HG03457 (cell line): ENCODE measurements around the gene SNRPD2.
"Not testable (repeated sequence)": the region's sequence is repeated elsewhere in the genome, so short reads cannot be mapped to it uniquely, and the experiment has no call there.

ENCODE experiments used
- ATAC-seq: cut with Tn5 transposase; IDR thresholded peaks from one replicate; pipeline ENCODE4 v1.9.1; 2021; ENCODE audit warnings: moderate number of reproducible peaks; ENCODE audit not compliant: unreplicated experiment

SNRPD2 gene

DNA sequence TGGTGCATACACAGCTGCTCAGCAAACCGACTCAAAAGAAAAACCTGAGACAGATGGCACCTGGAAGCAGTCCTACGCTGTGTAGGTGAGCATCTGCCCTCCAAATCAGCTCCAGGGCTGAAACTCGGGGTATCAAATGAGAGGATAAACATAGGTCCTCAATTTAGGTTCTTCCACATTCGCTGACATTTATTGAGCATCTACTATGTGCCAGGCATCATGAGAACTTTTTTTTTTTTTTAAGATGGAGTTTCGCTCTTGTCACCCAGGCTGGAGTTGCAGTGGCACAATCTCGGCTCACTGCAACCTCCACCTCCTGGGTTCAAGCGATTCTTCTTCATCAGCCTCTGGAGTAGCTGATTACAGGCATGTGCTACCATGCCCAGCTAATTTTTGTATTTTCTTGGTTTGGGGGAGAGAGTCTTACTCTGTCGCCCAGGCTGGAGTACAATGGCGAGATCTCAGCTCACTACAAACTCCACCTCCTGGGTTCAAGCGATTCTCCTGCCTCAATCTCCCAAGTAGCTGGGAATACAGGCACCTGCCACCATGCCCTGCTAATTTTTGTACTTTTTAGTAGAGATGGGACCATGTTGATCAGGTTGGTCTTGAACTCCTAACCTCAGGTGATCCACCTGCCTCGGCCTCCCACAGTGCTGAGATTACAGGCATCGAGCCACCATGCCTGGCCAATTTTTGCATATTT is 14.1 kb upstream of the SNRPD2 start:
- ATAC-seq, result no peak

DNA sequence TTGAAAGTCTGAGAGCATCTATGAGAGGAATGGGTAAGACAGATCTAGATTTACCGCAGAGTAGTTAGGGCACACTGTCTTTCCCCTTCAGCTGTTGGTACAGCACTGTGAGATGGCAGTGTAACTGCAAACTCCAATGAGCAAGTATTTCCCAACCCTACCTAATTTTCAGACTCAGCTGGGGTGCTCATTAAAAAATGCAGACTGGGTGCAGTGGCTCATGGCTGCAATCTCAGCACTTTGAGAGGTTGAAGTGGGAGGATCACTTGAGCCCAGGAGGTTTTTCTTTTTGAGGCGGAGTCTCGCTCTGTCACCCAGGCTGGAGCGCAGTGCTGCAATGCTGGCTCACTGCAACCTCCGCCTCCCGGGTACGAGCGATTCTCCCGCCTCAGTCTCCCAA is 13.4 kb upstream of the SNRPD2 start:
- no peak for ATAC-seq

DNA sequence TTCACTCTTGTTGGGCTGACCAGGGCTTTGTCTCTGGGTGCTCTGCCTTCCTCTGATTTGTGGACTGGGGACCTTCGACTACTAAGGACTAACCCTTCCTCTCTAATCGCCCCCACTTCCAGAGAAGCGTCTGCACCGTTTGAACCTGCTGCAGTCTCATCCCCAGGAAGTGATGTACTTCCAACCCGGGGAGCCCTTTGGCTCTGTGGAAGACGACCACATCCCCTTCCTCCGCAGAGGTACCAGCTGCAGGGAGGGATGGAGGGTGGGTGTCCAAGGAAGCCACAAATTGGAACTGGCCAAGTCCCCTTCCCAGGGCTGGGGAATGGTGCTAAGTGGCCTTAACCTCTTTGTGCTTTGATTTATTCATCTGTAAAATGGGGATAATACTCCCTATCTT is 9.9 kb upstream of the SNRPD2 start:
- no peak for ATAC-seq

DNA sequence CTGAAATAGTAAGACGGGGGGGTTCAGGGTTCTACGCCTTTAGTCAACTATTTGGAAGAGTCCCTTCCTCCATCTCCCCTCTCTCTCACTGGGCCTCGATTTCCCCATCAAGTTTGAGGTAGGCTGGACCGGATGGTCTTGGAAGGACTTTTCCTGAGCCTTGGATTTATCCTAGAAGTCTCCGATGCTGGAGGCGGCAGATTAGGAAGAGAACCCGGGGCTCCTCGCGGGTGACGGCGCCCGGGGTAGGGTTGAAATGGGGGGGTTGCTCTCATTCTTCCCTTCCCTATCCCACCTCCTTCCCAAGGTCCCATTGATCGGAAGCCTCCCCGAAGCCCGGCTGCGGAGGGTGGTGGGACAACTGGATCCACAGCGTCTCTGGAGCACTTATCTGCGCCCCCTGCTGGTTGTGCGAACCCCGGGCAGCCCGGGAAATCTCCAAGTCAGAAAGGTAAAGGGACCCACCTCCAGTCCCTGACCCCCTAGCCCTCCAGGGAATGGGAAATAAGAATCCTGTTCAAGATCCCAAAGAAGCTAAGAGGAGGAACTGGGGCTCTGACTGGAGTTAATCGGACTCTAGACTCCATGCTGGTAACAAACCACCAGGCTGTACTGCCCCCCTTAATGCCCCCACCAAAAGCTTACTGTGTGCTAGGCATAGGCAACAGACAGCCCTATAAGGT is 1.5 kb upstream of the SNRPD2 start:
- no peak for ATAC-seq

DNA sequence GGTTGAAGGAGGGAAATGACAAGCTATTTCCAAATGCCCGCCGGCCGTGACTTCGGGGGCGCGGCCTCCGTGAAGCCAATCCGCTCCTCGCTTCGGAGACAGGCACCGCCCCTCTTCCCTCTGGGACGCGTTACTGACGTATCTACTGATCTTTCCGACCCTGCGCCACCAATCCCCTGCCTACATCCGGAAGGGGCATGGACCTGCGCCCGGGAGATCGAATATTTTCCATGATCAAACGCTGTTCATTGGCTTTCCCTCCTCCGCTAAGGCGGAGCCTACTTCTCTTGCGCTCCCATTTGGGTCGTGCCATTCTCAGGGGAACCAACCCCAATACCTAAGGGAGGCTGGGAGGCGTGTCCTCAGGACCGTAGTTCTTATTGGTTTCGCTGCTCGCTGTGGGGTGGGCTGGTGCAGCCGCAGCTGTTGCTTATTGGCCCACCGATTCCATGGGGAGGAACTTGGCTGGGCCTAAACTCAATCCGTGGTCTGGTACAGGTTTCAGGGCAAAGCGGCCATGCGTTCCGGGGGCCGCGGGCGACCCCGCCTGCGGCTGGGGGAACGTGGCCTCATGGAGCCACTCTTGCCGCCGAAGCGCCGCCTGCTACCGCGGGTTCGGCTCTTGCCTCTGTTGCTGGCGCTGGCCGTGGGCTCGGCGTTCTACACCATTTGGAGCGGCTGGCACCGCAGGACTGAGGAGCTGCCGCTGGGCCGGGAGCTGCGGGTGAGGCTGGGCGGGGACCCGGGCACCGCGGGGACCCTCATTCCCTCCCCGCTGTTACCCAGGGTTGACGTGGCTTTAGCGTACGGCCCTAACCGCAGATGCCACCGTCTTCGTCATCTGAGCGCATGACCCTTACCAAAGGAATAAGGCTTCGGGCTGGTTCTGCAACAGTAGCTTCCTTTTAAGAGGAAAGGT is 693 bp upstream of the SNRPD2 start, which contains the start of gene QPCTL:
Gene QPCTL (plus strand): TSS at position 480 of the 919 bp plus-strand sequence. CDS start 38 bp downstream, at position 518.
- peak; percentile 71 for ATAC-seq

DNA sequence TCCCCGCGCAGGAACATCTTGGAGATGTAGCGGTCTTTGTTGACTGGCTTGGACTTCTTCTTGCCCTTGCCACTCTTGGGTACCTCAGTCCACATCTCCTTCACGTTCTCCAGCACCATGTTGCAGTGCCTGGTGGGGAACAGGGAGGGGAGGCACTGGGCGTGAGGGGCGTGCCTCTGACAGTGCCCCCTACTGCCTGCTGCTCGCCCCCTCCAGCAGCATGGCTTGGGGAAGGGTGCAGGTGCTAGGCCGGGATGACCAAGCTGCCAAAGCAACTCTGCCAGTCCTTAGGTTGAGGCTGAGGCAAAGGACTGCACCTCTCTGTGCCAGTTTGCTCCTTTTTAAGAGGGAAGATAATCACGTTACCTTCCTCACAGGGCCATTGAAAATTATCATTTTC is 4.2 kb downstream of the SNRPD2 start:
- no peak for ATAC-seq

DNA sequence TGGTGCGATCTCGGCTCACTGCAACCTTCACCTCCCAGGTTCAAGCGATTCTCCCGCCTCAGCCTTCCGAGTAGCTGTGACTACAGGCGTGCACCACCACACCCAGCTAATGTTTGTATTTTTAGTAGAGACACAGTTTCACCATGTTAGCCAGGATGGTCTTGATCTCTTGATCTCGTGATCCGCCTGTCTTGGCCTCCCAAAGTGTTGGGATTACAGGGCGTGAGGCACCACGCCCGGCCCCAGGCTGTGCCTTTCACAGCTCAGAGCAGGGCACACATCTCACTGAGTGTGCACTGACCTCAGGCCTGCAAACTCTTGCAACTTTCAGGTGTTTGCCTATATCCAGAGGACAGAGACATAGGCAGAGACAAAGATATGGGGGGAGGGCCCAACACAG is 6.7 kb downstream of the SNRPD2 start:
- not testable (repeated sequence) for ATAC-seq

DNA sequence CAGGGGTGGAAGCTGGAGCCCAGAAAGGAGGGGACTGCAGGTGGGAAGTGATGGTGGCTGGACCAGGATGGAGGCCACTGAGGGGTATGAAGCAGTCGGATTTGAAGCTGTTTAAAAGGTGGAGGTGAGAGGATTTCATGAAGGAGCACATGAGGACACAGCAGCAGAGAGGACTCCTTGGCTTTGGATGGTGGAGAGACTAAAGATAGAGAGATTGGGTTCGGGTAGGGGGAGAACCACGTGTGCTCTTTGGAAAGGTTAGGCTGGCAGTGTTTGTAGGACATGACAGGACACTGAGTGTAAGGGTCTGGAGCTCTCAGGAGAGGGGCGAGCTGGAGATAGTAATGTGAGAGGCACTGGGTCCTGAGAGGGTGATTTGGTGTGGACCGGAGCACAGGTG is 8.8 kb downstream of the SNRPD2 start:
- ATAC-seq, result no peak

DNA sequence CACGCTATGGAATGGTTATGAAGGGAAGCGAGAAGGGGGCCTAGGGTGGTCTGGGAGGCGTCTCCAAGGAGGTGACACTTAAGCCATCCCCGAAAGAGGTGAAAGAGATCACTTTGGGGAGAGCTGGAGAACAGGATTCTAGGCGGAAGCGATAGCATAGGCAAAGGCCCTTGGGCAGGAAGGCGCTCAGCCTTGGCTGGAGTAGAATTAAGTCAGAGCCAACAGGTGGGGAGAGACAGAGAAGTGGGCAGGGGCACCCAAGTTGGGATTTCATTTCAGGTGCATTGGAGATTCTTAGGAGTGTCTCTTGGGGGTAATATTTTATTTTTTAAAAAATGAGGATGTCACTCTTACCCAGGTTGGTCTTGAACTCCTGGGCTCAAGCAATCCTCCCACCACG is 9.6 kb downstream of the SNRPD2 start:
- no peak for ATAC-seq

DNA sequence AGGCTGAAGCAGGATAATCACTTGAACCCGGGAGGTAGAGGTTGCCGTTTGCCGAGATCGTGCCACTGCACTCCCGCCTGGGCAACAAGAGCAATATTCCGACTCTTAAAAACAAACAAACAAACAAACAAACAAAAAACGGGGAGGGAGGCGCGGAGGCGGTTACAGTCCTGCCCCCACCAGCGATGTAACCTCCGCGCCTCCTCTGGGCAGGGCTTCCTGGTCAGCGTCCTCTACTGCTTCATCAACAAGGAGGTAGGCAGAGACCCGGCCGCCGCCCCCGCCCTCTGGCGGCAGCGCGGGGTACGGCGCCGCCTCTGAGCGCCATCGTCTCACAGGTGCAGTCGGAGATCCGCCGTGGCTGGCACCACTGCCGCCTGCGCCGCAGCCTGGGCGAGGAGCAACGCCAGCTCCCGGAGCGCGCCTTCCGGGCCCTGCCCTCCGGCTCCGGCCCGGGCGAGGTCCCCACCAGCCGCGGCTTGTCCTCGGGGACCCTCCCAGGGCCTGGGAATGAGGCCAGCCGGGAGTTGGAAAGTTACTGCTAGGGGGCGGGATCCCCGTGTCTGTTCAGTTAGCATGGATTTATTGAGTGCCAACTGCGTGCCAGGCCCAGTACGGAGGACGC is 10.2 kb downstream of the SNRPD2 start:
- ATAC-seq, result no peak

DNA sequence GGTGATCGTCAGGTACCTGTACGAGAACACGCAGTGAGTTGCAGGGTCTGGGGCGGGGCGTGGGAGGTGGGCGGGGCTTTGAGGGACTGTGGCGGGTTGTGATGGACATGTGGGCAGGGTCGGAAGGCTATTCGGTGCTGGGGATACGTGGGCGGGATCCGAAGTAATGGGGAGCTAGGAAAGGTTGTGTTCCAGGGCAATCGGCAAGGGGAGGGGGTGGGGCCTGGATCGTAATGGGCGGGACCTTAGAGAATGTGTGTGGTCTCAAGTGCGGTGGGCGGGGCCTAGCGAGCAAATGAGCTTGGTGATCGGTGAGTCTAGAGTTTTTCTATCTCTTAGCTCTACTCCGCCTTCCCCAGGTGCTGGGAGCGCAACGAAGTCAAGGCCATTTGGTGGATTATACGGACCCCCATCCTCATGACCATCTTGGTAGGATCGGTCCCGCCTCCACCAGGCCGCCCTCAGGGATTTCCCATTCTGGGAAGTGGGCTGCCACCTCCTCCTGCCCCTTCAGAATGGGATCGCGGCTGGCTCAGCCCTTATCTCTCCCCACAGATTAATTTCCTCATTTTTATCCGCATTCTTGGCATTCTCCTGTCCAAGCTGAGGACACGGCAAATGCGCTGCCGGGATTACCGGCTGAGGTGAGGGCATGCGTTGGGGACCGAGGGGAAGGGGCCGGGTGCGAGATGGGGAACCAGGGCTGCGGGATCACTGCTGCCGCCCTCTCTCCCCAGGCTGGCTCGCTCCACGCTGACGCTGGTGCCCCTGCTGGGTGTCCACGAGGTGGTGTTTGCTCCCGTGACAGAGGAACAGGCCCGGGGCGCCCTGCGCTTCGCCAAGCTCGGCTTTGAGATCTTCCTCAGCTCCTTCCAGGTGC is 14.2 kb downstream of the SNRPD2 start:
- ATAC-seq, result no peak

DNA sequence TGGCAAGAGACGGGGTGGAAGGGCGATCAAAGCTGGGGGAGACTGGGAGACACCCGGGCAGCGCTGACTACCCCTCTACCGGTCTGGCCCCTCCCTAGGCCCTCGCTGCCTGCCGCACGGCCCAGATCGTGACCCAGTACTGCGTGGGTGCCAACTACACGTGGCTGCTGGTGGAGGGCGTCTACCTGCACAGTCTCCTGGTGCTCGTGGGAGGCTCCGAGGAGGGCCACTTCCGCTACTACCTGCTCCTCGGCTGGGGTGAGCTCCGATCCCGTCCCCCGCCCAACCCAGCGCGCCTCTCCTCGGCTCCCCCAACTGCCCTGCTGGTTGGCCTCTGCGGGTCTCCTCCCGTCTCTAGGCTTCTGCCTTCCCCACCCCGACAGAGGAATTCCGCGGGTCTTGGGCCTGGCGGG is 14.9 kb downstream of the SNRPD2 start:
- ATAC-seq, result no peak

DNA sequence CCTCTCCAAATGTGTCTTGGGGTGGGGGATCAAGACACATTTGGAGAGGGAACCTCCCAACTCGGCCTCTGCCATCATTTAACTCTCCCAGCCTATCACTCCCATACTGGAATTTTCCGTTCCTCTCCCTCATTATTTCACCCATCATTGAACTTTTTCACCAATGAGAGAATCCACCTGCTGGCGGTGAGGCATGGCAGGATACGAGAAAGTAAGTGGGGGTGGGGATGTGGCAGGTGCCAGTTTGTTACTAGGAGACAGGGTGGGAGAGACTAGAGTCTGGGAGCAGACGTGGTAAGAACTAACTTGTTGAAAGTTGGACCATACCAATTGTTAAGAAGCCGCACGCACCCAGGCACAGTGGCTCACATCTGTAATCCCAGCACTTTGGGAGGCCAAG is 16.8 kb downstream of the SNRPD2 start:
- no peak for ATAC-seq

DNA sequence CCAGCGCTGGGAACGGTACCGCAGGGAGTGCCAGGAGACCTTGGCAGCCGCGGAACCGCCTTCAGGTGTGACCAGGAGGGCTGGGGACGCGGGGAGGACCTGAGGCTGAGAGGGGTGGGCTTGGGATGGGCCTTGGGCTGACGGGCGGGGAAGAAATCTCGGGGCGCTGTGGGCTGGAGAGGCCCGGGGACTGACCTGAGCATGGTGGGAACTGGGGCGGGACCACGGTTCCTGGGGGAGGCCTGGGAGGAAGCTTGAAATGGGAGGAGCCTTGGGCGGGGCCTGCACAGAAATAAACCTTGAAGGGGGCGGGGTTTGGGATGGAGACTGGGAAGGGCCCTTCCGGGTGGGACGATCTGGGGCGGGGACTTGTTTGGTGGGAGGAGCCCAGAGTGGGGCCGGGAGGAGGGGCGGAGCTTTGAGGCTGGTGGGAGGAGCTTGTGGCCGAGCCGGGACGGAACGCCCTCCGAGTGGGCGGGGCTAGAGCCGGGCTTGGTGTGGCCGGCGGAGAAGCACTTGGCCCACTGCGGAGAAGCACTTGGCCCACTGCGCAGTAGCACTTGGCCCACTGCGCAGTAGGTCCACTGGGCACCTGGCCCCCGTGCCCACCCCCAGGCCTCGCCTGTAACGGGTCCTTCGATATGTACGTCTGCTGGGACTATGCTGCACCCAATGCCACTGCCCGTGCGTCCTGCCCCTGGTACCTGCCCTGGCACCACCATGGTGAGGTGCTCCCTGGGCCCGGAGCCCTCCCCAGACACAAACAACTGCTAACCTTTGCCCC is 20.9 kb downstream of the SNRPD2 start:
- ATAC-seq, result no peak

DNA sequence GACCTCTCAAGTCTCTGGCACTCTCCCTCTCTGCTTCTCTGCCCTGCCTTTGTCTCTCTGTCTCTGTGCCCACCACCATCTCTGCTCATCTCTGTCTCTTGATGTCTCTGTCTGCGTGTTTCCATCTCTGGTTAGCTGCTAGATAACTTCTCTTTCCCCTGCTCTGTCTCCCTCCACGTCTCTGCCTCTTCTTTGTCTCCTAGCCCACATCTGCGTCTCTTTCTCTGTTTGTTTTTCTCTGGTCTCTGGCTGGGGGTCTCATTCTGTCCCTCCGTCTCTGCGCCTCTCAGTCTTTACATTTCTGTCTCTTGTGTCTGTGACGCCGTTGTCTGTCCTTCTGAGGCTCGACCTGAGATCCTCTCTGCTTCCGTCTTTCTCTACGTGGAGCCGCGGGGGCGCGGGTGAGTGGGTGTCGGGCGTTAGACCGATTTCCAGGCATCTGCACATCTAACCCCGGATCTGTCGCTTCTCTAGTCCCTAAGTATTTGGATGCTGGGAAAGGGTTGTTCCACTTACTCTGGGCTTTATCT is 23.3 kb downstream of the SNRPD2 start:
- no peak for ATAC-seq

DNA sequence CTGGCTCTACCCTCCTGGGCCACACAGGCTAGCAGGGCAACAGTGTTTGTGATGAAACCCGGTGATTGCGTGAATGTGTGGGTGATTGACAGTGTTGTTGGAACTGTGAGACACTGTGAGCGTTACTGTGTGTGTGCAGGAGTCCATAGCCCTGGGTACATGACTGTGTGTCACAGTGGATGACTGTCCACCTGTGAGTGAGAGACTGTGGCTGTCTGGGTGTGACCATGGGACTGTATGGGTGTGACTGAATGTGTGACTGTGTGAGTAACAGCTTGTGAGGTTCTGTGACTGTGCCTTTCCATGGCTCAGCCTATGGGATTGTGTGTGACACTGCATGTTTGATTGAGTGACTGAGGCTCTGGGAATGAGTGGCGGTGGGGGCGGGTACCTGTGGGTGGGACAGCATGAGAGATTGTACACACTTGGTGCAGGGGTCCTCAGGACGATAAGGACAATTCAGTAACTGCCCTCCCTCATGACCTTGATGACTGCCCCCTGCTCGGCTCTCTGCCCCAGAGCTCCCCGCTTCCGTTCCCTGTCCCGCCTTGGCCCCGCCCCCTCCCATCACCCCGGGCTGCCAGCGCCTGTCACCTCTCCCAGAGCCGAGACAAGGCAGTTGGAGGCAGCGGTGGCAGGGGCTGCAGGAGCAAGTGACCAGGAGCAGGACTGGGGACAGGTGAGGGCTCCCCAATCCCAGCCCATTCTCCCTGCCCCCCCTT is 24.0 kb downstream of the SNRPD2 start, which contains the start of gene GIPR:
Gene GIPR (plus strand): TSS at position 602 of the 722 bp plus-strand sequence. CDS start 1,300 bp downstream, outside the sequence.
- no peak for ATAC-seq

DNA sequence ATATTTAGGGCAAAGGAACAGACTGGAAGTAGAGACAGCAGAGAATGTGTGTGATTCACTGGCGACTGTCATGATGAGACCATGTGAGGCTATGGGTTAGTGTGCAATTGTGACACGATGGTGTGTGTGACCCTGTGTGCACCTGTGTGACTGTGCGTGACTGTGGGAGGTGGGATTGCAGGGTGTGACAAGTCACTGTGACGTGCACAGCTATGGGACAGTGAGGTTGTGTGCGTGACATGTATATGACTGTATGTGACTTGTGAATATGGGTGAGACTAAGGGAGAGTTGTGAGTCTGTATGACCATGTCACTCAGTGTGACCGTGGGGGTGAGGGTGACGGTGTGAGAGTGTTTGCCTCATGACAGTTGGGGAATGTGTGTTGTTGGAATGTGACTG is 27.2 kb downstream of the SNRPD2 start:
- no peak for ATAC-seq

DNA sequence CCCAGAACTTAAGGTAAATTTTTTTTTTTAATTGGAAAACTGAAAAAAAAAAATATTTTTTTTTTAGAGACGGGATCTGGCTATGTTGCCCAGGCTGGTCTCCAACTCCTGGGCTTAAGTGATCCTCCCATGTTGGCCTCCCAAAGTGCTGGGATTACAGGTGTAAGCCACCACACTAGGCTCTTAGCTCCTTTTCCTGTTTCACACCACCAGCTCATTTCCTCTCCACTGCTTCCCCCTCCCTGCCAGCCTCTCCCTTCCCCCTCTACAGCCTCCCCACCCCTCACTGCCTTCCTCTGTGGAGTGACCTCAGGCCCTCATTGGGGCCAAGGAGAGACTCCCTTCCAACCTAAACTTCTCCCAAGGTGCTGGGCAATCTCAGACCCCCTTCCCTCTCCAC is 28.0 kb downstream of the SNRPD2 start:
- ATAC-seq, result no peak
